LNCaP clone FGC (cell line): ENCODE measurements around the gene LIX1.

ENCODE experiments used
- DNase-seq: peaks from one replicate; pipeline ENCODE4 v3.0.0-alpha.2; 2011; ENCODE audit warnings: low read depth
- H3K4me3 ChIP-seq: 2 replicates; pipeline ENCODE4 v1.5.1; 2011; ENCODE audit warnings: mild to moderate bottlenecking, low read depth, low read length, control low read depth
- CTCF ChIP-seq: IDR thresholded peaks from 2 replicates; pipeline ENCODE4 v1.5.1; 2012; ENCODE audit warnings: mild to moderate bottlenecking; ENCODE audit not compliant: control insufficient read depth, insufficient read depth; ENCODE audit errors: extremely low read depth

LIX1 gene

GRCh38 chr5:97162045-97162444 lies 19.6 kb upstream of the LIX1 start:
- peak; percentile 92 for TF ChIP-seq CTCF
- peak; percentile 72 for DNase-seq
- H3K4me3 ChIP-seq, result no peak overlapping the region

- no peak for TF ChIP-seq CTCF
- no peak for DNase-seq
- H3K4me3 ChIP-seq, result no peak overlapping the region
Measured at GRCh38 chr5:97157689-97158088, 15.3 kb upstream of the LIX1 start.

GRCh38 chr5:97151370-97151769 lies 9.0 kb upstream of the LIX1 start:
- no peak overlapping the region for H3K4me3 ChIP-seq
- DNase-seq, result no peak
- TF ChIP-seq CTCF, result no peak

GRCh38 chr5:97150401-97150800 lies 8.0 kb upstream of the LIX1 start:
- TF ChIP-seq CTCF, result no peak
- H3K4me3 ChIP-seq, result no peak overlapping the region
- DNase-seq, result no peak

- no peak for TF ChIP-seq CTCF
- no peak for DNase-seq
- no peak overlapping the region for H3K4me3 ChIP-seq
Measured at GRCh38 chr5:97149709-97150108, 7.3 kb upstream of the LIX1 start.

DNA sequence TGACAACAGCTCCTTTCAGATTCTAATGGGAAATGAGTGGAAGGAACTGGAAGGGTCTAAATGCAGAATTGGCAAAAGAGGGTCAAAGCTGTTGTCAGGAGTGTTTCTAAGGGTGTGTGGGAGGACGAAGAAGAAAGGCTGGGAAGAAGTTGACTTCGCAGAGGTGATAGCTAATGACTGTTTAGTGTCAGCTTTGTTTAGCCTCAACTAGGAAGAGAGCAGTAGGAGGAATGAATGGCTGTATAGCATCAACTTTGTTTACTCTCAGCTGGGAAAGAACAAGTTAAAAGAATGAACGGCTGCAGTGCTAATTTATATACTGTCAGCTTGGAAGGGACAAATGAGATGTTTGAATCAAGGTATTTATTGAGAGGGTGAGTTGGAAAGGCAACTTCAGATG lies 5.9 kb upstream of the LIX1 start:
- no peak for TF ChIP-seq CTCF
- no peak for DNase-seq
- H3K4me3 ChIP-seq, result no peak overlapping the region

- DNase-seq, result no peak
- no peak overlapping the region for H3K4me3 ChIP-seq
- TF ChIP-seq CTCF, result no peak
Measured at GRCh38 chr5:97143704-97144103, 1.3 kb upstream of the LIX1 start.
